Measurements from ENCODE around the gene RAD51B.

RAD51B gene

GRCh38 chr14:68397371-68397811, 577.8 kb downstream of the RAD51B start:
- DNase-seq: peak in 26 of 58 donors; percentile 9 to 61 (median 30)

GRCh38 chr14:68397822-68398221, 578.2 kb downstream of the RAD51B start:
- DNase-seq: peak in 5 of 58 donors; percentile 12 to 66 (median 39)

- no peak for DNase-seq
Measured at GRCh38 chr14:68398370-68398769, 578.8 kb downstream of the RAD51B start.

- DNase-seq: no peak
Measured at GRCh38 chr14:68399971-68400370, 580.4 kb downstream of the RAD51B start.

- no peak for DNase-seq
Measured at GRCh38 chr14:68401317-68401716, 581.7 kb downstream of the RAD51B start.

- no peak for DNase-seq
Measured at GRCh38 chr14:68401855-68402254, 582.3 kb downstream of the RAD51B start.

- no peak for DNase-seq
Measured at GRCh38 chr14:68402525-68403101, 583.0 kb downstream of the RAD51B start.

GRCh38 chr14:68403191-68404145, 583.9 kb downstream of the RAD51B start:
- DNase-seq: no peak

GRCh38 chr14:68404146-68404527, 584.6 kb downstream of the RAD51B start:
- DNase-seq: no peak

GRCh38 chr14:68404652-68405183, 585.1 kb downstream of the RAD51B start:
- DNase-seq: no peak

- DNase-seq: no peak
Measured at GRCh38 chr14:68405961-68406360, 586.4 kb downstream of the RAD51B start.

- DNase-seq: no peak
Measured at GRCh38 chr14:68407285-68407684, 587.7 kb downstream of the RAD51B start.

- DNase-seq: no peak
Measured at GRCh38 chr14:68407825-68408224, 588.2 kb downstream of the RAD51B start.

GRCh38 chr14:68408680-68409079, 589.1 kb downstream of the RAD51B start:
- DNase-seq: peak in 1 of 58 donors; percentile 4

GRCh38 chr14:68409387-68409786, 589.8 kb downstream of the RAD51B start:
- no peak for DNase-seq

- no peak for DNase-seq
Measured at GRCh38 chr14:68412505-68413465, 593.2 kb downstream of the RAD51B start.

- no peak for DNase-seq
Measured at GRCh38 chr14:68413509-68413908, 593.9 kb downstream of the RAD51B start.

GRCh38 chr14:68414121-68414520, 594.5 kb downstream of the RAD51B start:
- no peak for DNase-seq

- no peak for DNase-seq
Measured at GRCh38 chr14:68416171-68416570, 596.6 kb downstream of the RAD51B start.

GRCh38 chr14:68417009-68417650, 597.6 kb downstream of the RAD51B start:
- DNase-seq: no peak
